Activated naive CD4-positive, alpha-beta T cell treated with anti-CD3 and anti-CD28 coated beads for 36 hours (primary cell): ENCODE results near the gene STRBP. TPM values are rescaled to one million over a fixed set of nuclear protein-coding genes. Genes with fewer than 3 reads are reported as not detected.
A peak's percentile ranks its signal among the peaks of the same experiment; 100 is the strongest.

Experiments used
- CTCF ChIA-PET: fragments of 350-600 bp; sonication (Branson Sonifier 250); formaldehyde crosslinking; loops from one replicate; lab custom pipeline; 2021; ENCODE audit warnings: antibody characterized with exemption; lab: Charles Lee
- DNase-seq: peaks from one replicate; pipeline ENCODE4 v3.0.0-alpha.2; 2020
- H3K27ac Mint-ChIP-seq: one replicate; pipeline ENCODE4 v1.8.0; 2021; ENCODE audit warnings: mild to moderate bottlenecking, mixed read lengths
- H3K27me3 Mint-ChIP-seq: one replicate; pipeline ENCODE4 v1.8.0; 2021; ENCODE audit warnings: low read depth, mixed read lengths
- H3K36me3 Mint-ChIP-seq: one replicate; pipeline ENCODE4 v1.8.0; 2021; ENCODE audit warnings: low read depth, mixed read lengths
- H3K4me1 Mint-ChIP-seq: one replicate; pipeline ENCODE4 v1.8.0; 2021; ENCODE audit warnings: low read depth, mixed read lengths
- H3K4me3 Mint-ChIP-seq: one replicate; pipeline ENCODE4 v1.8.0; 2021; ENCODE audit warnings: mild to moderate bottlenecking, moderate library complexity, mixed read lengths
- H3K9me3 Mint-ChIP-seq: one replicate; pipeline ENCODE4 v1.8.0; 2021; ENCODE audit warnings: mixed read lengths
- intact Hi-C: fragments of 100-400 bp; cut with micrococcal nuclease; formaldehyde crosslinking; loops from one replicate; pipeline ENCODE4 v1.15.1; 2023
- total RNA-seq, 2 experiments: library from RNA; stranded (reverse); gene quantifications; one replicate each; pipeline ENCODE4 v1.2.3, GENCODE V29; 2021

Gene STRBP
- total RNA-seq, 2 experiments from 2014 or later = 27.6 to 27.8 TPM

DNA sequence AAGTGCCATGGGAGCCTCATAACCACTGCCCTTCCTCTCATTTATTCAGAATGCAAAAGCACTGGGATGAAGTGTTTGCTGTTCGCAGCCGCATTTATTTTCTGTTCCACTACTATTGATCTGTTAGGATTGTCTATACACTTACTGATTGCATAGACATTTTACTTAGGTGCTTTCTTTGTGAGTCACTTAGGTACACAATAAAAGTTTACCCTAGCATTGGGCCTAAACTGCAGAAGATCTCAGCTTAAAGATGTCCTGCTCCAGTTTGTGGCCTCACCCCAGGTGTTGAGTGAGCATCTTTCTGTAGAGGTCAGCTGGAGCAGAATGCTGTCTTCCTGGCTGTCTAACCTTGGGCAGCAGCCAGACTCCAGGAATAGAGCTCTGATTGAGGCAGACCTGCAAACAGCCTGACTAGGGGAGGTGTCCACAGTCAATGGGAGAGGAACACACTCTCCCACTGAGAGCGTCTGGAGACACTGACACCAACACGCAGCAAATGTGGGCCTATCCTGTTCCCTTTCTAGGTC is 181.0 kb downstream of the STRBP start:
- no peak for DNase-seq
- intact Hi-C loops = no loop called here
- Mint-ChIP-seq H3K4me3 (no peak overlapping the region), H3K36me3 (no peaks in the 10 kb centered on the region), H3K27me3 (no peaks in the 10 kb centered on the region), H3K27ac (no peak overlapping the region), H3K4me1 (no peaks in the 10 kb centered on the region), H3K9me3 (no peaks in the 10 kb centered on the region)
- CTCF ChIA-PET = interaction anchor here (0.6 to 0.7 kb wide), 2 partner anchors 92 to 1250 kb away, joined by 3 to 4 read pairs; no protein-coding TSS in a partner anchor

DNA sequence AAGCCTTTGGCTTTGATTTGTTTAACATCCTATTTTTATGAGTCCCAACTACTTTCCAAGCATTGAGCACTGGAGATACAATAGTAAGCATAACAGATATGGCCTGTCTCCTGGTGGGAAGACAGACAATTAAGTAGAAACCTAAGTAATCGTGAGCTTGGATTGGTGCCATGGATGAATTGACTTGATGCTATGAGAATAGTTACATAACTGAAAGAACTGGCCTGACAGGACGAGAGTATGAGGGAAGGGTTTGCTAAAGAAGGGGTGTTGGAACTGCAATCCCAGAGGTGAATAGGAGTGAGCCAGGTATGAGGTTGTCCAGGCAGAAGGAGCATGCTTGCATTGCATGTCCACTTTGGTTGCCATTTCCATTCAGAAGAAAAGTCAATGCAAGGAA is 182.5 kb downstream of the STRBP start:
- intact Hi-C loops = no loop called here
- H3K4me3 Mint-ChIP-seq = no peak overlapping the region
- no peak overlapping the region for H3K27ac Mint-ChIP-seq
- H3K36me3 Mint-ChIP-seq = peaks cover 3% of the 10 kb centered on the region
- CTCF ChIA-PET = no interaction called here
- DNase-seq = no peak
- no peaks in the 10 kb centered on the region for H3K9me3 Mint-ChIP-seq
- no peaks in the 10 kb centered on the region for H3K4me1 Mint-ChIP-seq
- H3K27me3 Mint-ChIP-seq = no peaks in the 10 kb centered on the region

DNA sequence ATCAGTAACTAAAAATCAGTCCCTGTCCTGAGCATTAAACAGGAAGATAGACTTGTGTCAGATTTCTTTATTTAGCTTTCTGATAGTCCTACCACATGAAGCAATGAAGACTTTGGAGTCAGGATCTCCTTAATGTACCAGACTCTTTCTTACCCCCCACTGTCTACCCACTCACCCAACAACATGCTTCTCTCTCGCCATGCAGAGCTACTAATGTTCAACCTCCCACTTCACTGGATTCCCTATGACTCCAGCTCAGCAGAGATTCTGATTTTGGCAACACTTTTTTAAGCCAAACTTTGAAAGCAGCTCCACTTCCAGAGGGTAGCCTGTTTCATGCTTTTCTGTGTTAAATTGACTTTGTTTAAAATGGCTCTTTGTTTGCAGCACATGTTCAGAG is 184.1 kb downstream of the STRBP start:
- H3K27me3 Mint-ChIP-seq = no peaks in the 10 kb centered on the region
- H3K9me3 Mint-ChIP-seq = no peaks in the 10 kb centered on the region
- intact Hi-C loops = no loop called here
- CTCF ChIA-PET = interaction anchor here (1.1 kb wide), 1 partner anchor 266 kb away, joined by 5 read pairs; no protein-coding TSS in a partner anchor
- DNase-seq = no peak
- H3K36me3 Mint-ChIP-seq = peaks cover 6% of the 10 kb centered on the region
- H3K4me1 Mint-ChIP-seq = no peaks in the 10 kb centered on the region
- no peak overlapping the region for H3K4me3 Mint-ChIP-seq
- no peak overlapping the region for H3K27ac Mint-ChIP-seq

DNA sequence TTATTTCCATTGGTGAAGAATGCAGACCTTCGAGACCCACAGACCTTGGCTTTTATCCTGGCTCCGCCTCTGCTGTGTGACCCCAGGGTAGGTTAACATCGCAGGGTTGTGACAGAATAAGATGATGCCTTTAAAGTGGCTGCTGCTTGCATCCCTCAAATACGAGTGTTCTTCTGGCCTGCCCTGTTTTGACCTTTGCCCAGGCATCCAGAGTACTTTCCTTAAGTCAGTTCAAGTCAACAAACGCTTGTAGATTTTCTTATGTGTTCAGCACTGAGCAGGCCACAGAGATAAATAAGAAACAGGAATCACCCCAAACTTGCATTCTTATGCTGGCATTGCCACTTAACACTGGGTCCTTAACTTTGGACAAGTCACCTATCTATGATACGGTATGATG is 184.7 kb downstream of the STRBP start:
- H3K9me3 Mint-ChIP-seq = no peaks in the 10 kb centered on the region
- H3K4me1 Mint-ChIP-seq = no peaks in the 10 kb centered on the region
- peaks cover 8% of the 10 kb centered on the region for H3K36me3 Mint-ChIP-seq
- intact Hi-C loops = no loop called here
- H3K27me3 Mint-ChIP-seq = no peaks in the 10 kb centered on the region
- CTCF ChIA-PET = interaction anchor here (1.1 to 4.2 kb wide), 2 partner anchors 265 to 266 kb away, joined by 5 to 35 read pairs; no protein-coding TSS in a partner anchor
- no peak overlapping the region for H3K27ac Mint-ChIP-seq
- H3K4me3 Mint-ChIP-seq = no peak overlapping the region
- no peak for DNase-seq

DNA sequence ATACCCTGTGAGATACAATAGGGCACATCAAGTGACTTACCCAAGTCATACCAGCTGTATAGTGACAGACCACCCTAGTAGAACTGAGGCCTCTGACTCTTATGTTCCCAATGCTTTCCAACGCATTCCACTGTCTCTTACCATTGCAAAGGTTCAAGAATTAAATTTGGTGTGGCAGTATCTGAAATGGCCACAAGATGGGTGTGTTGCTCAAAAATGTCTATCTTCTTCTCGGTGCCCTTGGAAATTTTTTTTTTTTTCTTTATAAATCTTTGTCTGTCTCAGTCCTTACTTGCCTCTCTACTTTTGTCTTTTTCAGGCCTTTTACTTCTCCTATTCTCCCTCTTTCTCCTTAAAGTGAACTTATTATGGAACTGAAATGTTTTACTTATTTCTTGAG is 186.6 kb downstream of the STRBP start:
- Mint-ChIP-seq H3K9me3 (no peaks in the 10 kb centered on the region), H3K4me1 (no peaks in the 10 kb centered on the region), H3K4me3 (no peak overlapping the region), H3K27ac (no peak overlapping the region), H3K36me3 (peaks cover 9% of the 10 kb centered on the region), H3K27me3 (no peaks in the 10 kb centered on the region)
- CTCF ChIA-PET = interaction anchor here (0.6 to 4.2 kb wide), 6 partner anchors 91 to 278 kb away, joined by 3 to 35 read pairs (median 3); no protein-coding TSS in a partner anchor
- DNase-seq = peak; percentile 34
- intact Hi-C loops = loop anchor here (1.0 kb wide), 2 partner anchors 143 to 268 kb away; no protein-coding TSS in a partner anchor

DNA sequence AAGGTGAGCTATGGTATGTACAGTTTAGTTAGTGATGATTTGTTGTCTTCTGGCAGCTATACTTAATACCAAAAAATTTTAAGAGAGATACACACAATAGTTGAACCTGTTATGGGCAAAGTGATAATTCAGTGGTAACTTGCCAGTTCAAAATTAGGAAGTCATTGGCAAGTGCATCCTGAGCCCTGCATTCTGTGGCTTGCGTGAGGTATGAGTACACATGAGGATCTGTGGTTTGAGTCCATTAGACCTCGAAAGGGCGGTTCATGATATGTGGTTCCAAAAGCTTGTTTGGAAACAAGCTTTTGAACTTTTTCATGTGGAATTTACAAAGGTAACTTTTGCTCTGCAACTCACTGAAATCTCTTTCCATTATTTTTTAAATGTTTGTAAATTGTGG is 187.9 kb downstream of the STRBP start:
- CTCF ChIA-PET = interaction anchor here (1.0 to 4.2 kb wide), 4 partner anchors 10 to 609 kb away, joined by 3 to 35 read pairs (median 6); no protein-coding TSS in a partner anchor
- Mint-ChIP-seq H3K4me3 (no peak overlapping the region), H3K27ac (no peak overlapping the region), H3K9me3 (no peaks in the 10 kb centered on the region), H3K4me1 (no peaks in the 10 kb centered on the region), H3K27me3 (no peaks in the 10 kb centered on the region), H3K36me3 (peaks cover 9% of the 10 kb centered on the region)
- intact Hi-C loops = no loop called here
- DNase-seq = no peak

DNA sequence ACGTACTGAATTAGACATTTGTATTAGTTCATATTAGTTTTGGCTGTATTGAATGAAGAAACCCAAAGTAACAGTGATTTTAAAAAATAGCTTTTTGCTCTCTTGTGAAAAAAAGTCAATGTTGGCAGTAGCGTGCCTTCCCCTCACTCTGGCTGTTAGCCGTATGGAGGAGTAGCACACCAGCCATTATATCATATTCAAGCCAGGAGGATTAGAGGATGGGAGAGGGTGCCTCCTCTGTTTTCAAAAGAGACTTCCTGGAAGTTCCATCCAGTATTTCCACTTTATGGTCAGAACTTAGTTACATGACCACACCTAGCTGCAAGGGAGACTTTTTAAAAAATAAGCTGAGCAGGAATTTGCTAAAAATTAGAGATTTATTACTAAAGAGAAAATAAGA is 193.8 kb downstream of the STRBP start:
- Mint-ChIP-seq H3K27me3 (no peaks in the 10 kb centered on the region), H3K4me1 (peaks cover 3% of the 10 kb centered on the region), H3K27ac (no peak overlapping the region), H3K36me3 (peaks cover 14% of the 10 kb centered on the region), H3K9me3 (no peaks in the 10 kb centered on the region), H3K4me3 (no peak overlapping the region)
- DNase-seq = no peak
- intact Hi-C loops = no loop called here
- CTCF ChIA-PET = no interaction called here

DNA sequence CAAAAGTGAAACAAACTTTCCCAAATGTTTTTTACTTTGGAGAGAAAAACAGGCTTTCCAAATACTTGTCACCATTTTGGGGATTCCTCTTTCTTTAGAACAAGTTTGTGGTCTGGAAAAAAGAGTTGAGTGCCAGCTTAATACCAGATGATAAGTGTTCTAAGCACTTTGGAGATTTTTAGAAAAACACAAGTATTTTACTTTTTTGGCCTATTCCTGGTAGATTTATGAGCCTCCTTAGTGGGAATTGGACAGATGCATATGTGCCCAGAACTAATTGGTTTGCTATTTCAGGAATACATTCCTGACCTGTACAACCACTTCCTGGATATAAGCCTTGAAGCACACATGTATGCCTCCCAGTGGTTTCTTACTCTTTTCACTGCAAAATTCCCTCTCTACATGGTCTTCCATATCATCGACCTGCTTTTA is 194.4 kb downstream of the STRBP start:
- CTCF ChIA-PET = no interaction called here
- Mint-ChIP-seq H3K4me1 (peaks cover 3% of the 10 kb centered on the region), H3K27ac (no peak overlapping the region), H3K9me3 (no peaks in the 10 kb centered on the region), H3K36me3 (peaks cover 14% of the 10 kb centered on the region), H3K27me3 (no peaks in the 10 kb centered on the region), H3K4me3 (no peak overlapping the region)
- no peak for DNase-seq
- intact Hi-C loops = no loop called here

DNA sequence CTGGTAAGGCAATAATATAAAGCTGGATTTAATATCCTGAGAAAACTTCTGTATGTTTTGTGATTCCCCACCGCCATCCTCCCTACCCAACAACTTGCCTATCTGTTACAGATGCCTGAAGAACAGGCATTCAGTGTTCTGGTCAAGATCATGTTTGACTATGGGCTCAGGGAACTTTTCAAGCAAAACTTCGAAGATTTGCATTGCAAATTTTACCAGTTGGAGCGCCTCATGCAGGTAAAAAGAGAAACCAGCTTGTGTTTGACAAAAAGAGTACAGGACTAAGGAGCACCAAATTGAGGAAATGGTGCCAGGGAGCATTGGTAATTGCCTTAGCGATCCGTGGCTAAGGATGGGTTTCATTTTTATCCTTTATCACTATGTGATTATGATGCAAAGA is 194.9 kb downstream of the STRBP start:
- intact Hi-C loops = no loop called here
- peaks cover 10% of the 10 kb centered on the region for H3K36me3 Mint-ChIP-seq
- no peak overlapping the region for H3K27ac Mint-ChIP-seq
- H3K4me1 Mint-ChIP-seq = peaks cover 4% of the 10 kb centered on the region
- CTCF ChIA-PET = no interaction called here
- H3K27me3 Mint-ChIP-seq = no peaks in the 10 kb centered on the region
- no peak overlapping the region for H3K4me3 Mint-ChIP-seq
- no peaks in the 10 kb centered on the region for H3K9me3 Mint-ChIP-seq
- no peak for DNase-seq

DNA sequence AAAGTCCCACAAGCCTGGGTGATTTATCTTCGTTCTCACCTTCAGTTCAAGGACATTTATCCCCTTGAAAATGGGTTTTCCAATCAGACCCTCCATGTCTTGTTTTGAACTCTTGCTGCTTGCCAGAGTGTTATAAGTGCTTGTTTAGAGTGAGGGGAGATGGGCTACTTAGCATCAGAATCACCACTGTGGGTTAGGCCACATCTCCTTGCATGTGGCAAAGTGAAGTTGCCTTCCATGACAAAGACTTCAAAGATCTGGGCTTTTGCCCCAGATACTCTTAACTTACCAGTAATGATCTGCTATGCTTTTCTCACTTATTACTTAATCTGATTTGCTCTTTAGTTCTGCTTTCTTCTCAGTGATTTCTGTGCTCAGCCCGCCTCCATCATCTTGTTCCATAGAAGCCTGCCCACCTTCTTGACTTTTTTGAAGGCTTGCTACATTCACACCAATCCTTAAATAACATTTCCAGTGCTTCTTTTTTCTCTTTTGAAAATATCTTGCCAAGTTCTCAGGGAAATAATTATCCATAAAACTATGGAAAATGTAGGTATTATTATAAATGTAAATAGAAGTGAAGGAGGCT is 195.9 kb downstream of the STRBP start:
- intact Hi-C loops = no loop called here
- H3K36me3 Mint-ChIP-seq = peaks cover 10% of the 10 kb centered on the region
- H3K4me1 Mint-ChIP-seq = peaks cover 4% of the 10 kb centered on the region
- H3K27me3 Mint-ChIP-seq = no peaks in the 10 kb centered on the region
- H3K9me3 Mint-ChIP-seq = no peaks in the 10 kb centered on the region
- CTCF ChIA-PET = interaction anchor here (1.1 kb wide), 1 partner anchor 277 kb away, joined by 3 read pairs; no protein-coding TSS in a partner anchor
- DNase-seq = no peak
- no peak overlapping the region for H3K4me3 Mint-ChIP-seq
- H3K27ac Mint-ChIP-seq = no peak overlapping the region

Other genes with a start within 250 kb of the STRBP start
- under 1 TPM; 0.32 to 0.50 TPM for gene GPR21, start 234.9 kb downstream of the STRBP start, total RNA-seq
- gene CRB2, start 87.6 kb upstream of the STRBP start, total RNA-seq = not detected